K562 (cell line): ENCODE measurements around the gene DOCK3. TPM values are rescaled to one million over a fixed set of nuclear protein-coding genes. Genes with fewer than 3 reads are reported as not detected.

ENCODE experiments used
- ATAC-seq: fragments of 200-7000 bp; cut with Tn5 transposase; 3 replicates; pipeline ENCODE4 v1.9.1; 2020; ENCODE audit warnings: moderate library complexity
- BruUV-seq: library from RNA; stranded (reverse); fragments of 400-500 nt; replicated peaks from 2 replicates; lab custom pipeline; 2021; lab: Mats Ljungman, UMichigan
- CTCF ChIA-PET: fragments of 300-600 bp; formaldehyde crosslinking; extraction: SDS; loops from one replicate; lab custom pipeline; 2021; ENCODE audit warnings: low intra/inter-chr PET ratio; lab: Yijun Ruan, JAX
- POLR2A ChIA-PET: fragments of 300-600, 350-650 bp; sonication (Branson Sonifier 250); formaldehyde crosslinking; extraction: SDS; loops from one replicate; lab custom pipeline; 2021; ENCODE audit warnings: antibody characterized with exemption, inconsistent platforms; lab: Yijun Ruan, JAX
- DNase-seq, 4 experiments: peaks; one replicate each; pipeline versions ENCODE4 v3.0.0 to v3.0.0-alpha.2; 2011 to 2018; ENCODE audit warnings: low spot score in 3 of 4, mixed read lengths in 3 of 4; ENCODE audit errors: extremely low read depth in 1 of 4
- FAIRE-seq: peaks from 2 replicates; lab custom pipeline; 2011; peaks lifted over from hg19 to GRCh38; lab: Jason Lieb, UNC
- H2AFZ ChIP-seq: 2 replicates; pipeline ENCODE4 v1.6.0; 2011; ENCODE audit warnings: low read depth, low read length, control low read depth, inconsistent platforms
- H3K27ac ChIP-seq: fragments of 200-600 bp; 3 replicates; pipeline ENCODE4 v1.8.0; 2011; ENCODE audit warnings: low read depth, mild to moderate bottlenecking, control low read depth, inconsistent platforms, low read length, moderate library complexity, mixed read lengths; ENCODE audit errors: extremely low read depth
- H3K27me3 ChIP-seq, 2 experiments: fragments of 300-600 bp in 1 of 2; 2 replicates in 1 of 2; 3 replicates in 1 of 2; pipeline versions ENCODE4 v1.6.0 to v1.8.0; 2011; ENCODE audit warnings: inconsistent platforms in 2 of 2, low read length in 2 of 2, mild to moderate bottlenecking in 1 of 2, mixed read lengths in 1 of 2, moderate library complexity in 1 of 2; ENCODE audit not compliant: control insufficient read depth in 2 of 2, insufficient read depth in 2 of 2
- H3K36me3 ChIP-seq: fragments of 300-600 bp; 3 replicates; pipeline ENCODE4 v1.8.0; 2011; ENCODE audit warnings: mild to moderate bottlenecking, low read length, inconsistent platforms; ENCODE audit not compliant: control insufficient read depth, insufficient read depth
- H3K4me1 ChIP-seq, 2 experiments: fragments of 200-600 bp in 1 of 2; replicated peaks in 1 of 2; 2 replicates in 1 of 2; 3 replicates in 1 of 2; pipeline versions ENCODE4 v1.5.1 to v1.8.0; 2011; ENCODE audit warnings: inconsistent platforms in 2 of 2, low read length in 2 of 2, mild to moderate bottlenecking in 1 of 2, mixed read lengths in 1 of 2, moderate library complexity in 1 of 2; ENCODE audit not compliant: control insufficient read depth in 2 of 2, insufficient read depth in 2 of 2
- H3K4me2 ChIP-seq: 2 replicates; pipeline ENCODE4 v1.6.1; 2011; ENCODE audit warnings: low read length, control low read depth, inconsistent platforms, mixed read lengths; ENCODE audit not compliant: insufficient read depth
- H3K4me3 ChIP-seq: fragments of 200-600 bp; sonication (generic), shearing (Covaris generic); 2 replicates; pipeline ENCODE4 v1.5.1; 2016; ENCODE audit warnings: control low read depth, inconsistent platforms
- H3K79me2 ChIP-seq: fragments of 200-600 bp; 3 replicates; pipeline ENCODE4 v1.8.0; 2011; ENCODE audit warnings: low read length, inconsistent platforms; ENCODE audit not compliant: control insufficient read depth, insufficient read depth
- H3K9ac ChIP-seq, 2 experiments: 2 replicates each; pipeline versions ENCODE4 v1.6.0 to v1.6.1; 2011; ENCODE audit warnings: low read depth in 2 of 2, low read length in 2 of 2, control low read depth in 1 of 2, inconsistent platforms in 1 of 2, mild to moderate bottlenecking in 1 of 2, mixed read lengths in 1 of 2; ENCODE audit not compliant: insufficient read depth in 1 of 2
- H3K9me1 ChIP-seq: one replicate; pipeline ENCODE4 v1.6.0; 2011; ENCODE audit warnings: inconsistent platforms, mild to moderate bottlenecking, low read length, moderate library complexity; ENCODE audit not compliant: control insufficient read depth, insufficient read depth
- H3K9me3 ChIP-seq: replicated peaks from 2 replicates; pipeline ENCODE4 v1.5.1; 2011; ENCODE audit warnings: low read depth, low read length, inconsistent platforms; ENCODE audit not compliant: control insufficient read depth, insufficient read depth
- H4K20me1 ChIP-seq: replicated peaks from 2 replicates; pipeline ENCODE4 v1.6.1; 2011; ENCODE audit warnings: low read length, inconsistent platforms, mixed read lengths; ENCODE audit not compliant: control insufficient read depth, insufficient read depth
- CHD7 ChIP-seq: fragments of 200-600 bp; sonication (generic); IDR thresholded peaks from one replicate; pipeline ENCODE4 v1.6.1; 2012; ENCODE audit warnings: mild to moderate bottlenecking, low read depth, low read length, inconsistent platforms
- NEUROD1 ChIP-seq: fragments of 150-350 bp; IDR thresholded peaks from 2 replicates; pipeline ENCODE4 v1.6.1; 2014; ENCODE audit warnings: borderline replicate concordance, low read length, low read depth; ENCODE audit not compliant: partially characterized antibody
- PHF8 ChIP-seq: fragments of 200-600 bp; sonication (generic); IDR thresholded peaks from 2 replicates; pipeline ENCODE4 v1.6.1; 2012; ENCODE audit warnings: mixed run types, mild to moderate bottlenecking, inconsistent platforms, low read length, moderate library complexity, borderline replicate concordance
- SMARCB1 ChIP-seq: IDR thresholded peaks from 2 replicates; pipeline ENCODE4 v1.6.1; 2011; ENCODE audit warnings: improper control_type of control experiment, low read depth; ENCODE audit not compliant: insufficient read length
- ZNF778 ChIP-seq: fragments of 450-650 bp; formaldehyde crosslinking; IDR thresholded peaks from 2 replicates; pipeline ENCODE4 v1.4.0; 2020; ENCODE audit warnings: mild to moderate bottlenecking, moderate library complexity
- WGBS: fragments of 100-300 bp; shearing (Covaris generic); methylation state at CpG from one replicate; pipeline ENCODE4 v1.1.6; 2016; ENCODE audit warnings: low coverage, mixed read lengths; ENCODE audit not compliant: insufficient coverage; ENCODE audit errors: missing lambda C conversion rate; 5-methylcytosine and 5-hydroxymethylcytosine counted together
- in situ Hi-C: fragments of 300-500 bp; cut with MboI; formaldehyde crosslinking; loops from 4 replicates; pipeline ENCODE4 v1.15.0; 2018; ENCODE audit warnings: inconsistent platforms, mixed read lengths
- intact Hi-C: fragments of 100-400 bp; cut with micrococcal nuclease; formaldehyde crosslinking; loops from 2 replicates; pipeline ENCODE4 v1.14.2; 2022
- polyA plus RNA-seq, 8 experiments: library from polyadenylated mRNA; depleted of rRNA in 4 of 8; stranded (reverse) in 5 of 8; unstranded in 3 of 8; fragments of >200 nt; fragmentation: Nextera tagmentation in 2 of 8; fragmentation: Illumina TruSeq in 1 of 8; extraction: Ambion mirVana in 2 of 8; extraction: Trizol in 1 of 8; gene quantifications; 2 replicates each; pipeline versions ENCODE4 v1.2.1 to v1.2.3, GENCODE V29; 2011 to 2014; ENCODE audit warnings: inconsistent platforms in 1 of 8, missing spikeins in 1 of 8
- total RNA-seq, 7 experiments: library from RNA; depleted of rRNA in 6 of 7; stranded (reverse); fragments of >200 nt in 6 of 7; fragmentation: Illumina TruSeq in 2 of 7; extraction: Trizol in 2 of 7; gene quantifications; 2 replicates each; pipeline versions ENCODE4 v1.2.1 to v1.2.3, GENCODE V29; 2011 to 2021; ENCODE audit warnings: low replicate concordance in 1 of 7

DOCK3 gene
- total and polyA plus RNA-seq, 9 of the 15 experiments (the other 6 are each of a cell fraction or from before 2014, with no cell fraction given) = under 0.01 to 0.03 (median 0.01) TPM; not detected in 4

DNA sequence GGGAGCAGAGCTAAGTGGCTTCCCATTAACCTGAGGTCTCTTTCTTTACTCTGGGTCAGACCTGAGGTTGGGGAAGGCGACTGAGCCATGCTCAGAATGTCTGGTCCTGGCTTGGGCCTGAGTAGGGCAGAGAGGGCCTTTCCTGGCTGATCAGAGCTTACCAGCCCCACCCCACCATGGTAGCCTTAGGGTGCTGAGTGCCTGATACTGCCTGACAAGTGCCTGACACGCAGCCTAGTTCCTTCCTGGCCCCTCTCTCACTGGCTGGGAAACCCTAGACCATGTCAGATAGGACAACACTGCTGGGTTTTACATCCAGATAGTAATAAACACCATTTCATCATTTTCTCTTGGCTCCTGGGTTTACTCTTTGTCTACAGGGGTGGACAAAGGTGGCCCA, 25.8 kb upstream of the DOCK3 start (continued):
- no peak for TF ChIP-seq ZNF778 (CRISPR knock-in tag)

DNA sequence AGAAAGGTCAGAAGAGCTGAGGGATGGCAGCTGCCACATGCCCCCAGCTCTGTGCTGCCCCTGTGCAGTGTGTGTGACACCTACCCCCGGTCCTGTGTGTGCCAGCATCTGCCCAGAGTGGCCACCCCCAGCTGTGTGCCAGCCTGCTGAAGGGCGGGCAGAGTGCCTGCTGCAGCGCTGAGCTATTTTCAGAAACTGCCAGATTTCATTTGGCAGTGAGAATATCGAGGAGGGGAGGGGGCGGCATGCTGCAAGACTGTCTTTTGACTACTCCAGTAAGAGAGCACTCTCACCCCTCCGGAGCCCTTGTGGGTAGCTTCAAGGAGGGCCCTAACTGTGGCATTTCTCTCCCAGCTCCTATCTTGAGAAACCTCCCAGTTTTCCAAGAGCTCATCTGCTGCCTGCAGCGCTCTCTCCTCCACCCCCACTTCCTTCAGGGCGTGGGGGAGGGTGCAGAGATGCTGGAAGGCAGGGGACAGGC, 25.2 kb upstream of the DOCK3 start:
- Histone ChIP-seq H3K9me3 (no peaks in the 10 kb centered on the region), H3K4me1 (peaks cover 0 to 4% of the 10 kb centered on the region in 2 experiments; a peak in 2 of 5 replicates), H3K36me3 (peaks cover 30% of the 10 kb centered on the region; the same call in 1 of the 3 replicates), H3K4me2 (no peak overlapping the region), H3K79me2 (no peaks in the 10 kb centered on the region), H3K9ac (no peak overlapping the region)
- in situ Hi-C loops = loop anchor here (25.0 kb wide), 1 partner anchor 1038 kb away; no protein-coding TSS in a partner anchor
- POLR2A ChIA-PET = interaction anchor here (1.0 kb wide), 1 partner anchor 8 kb away, joined by 4 read pairs; no protein-coding TSS in a partner anchor
- no TSS peak for BruUV-seq
- 64% methylated on average over 6 of the region's 8 CpGs for WGBS
- DNase-seq = no peak
- TF ChIP-seq SMARCB1 = no peak
- no peak for TF ChIP-seq PHF8
- TF ChIP-seq CHD7 = no peak
- TF ChIP-seq NEUROD1 = no peak
- TF ChIP-seq, all 486 proteins: peak for 0
- intact Hi-C loops = no loop called here
- Histone ChIP-seq H2AFZ (no peak overlapping the region), H3K27me3 (no peaks in the 10 kb centered on the region), H3K4me3 (no peak overlapping the region), H3K27ac (no peak overlapping the region), H4K20me1 (peaks cover 6% of the 10 kb centered on the region; the same call in 1 of the 2 replicates), H3K9me1 (no peaks in the 10 kb centered on the region)
- FAIRE-seq = no peak
- ATAC-seq = no peak
- CTCF ChIA-PET = no interaction called here
